Choroid plexus epithelial cell (primary cell): ENCODE results near the gene ANKRD29.

Source experiments
- DNase-seq: peaks from one replicate; pipeline ENCODE4 v3.0.0-alpha.2; 2010; ENCODE audit warnings: low read depth
- H3K4me3 ChIP-seq: 2 replicates; pipeline ENCODE4 v1.5.1; 2011; ENCODE audit warnings: low read depth, mild to moderate bottlenecking, control low read depth, low read length, moderate library complexity
- CTCF ChIP-seq: conservative IDR thresholded peaks from 2 replicates; pipeline ENCODE4 v1.5.1; 2011; ENCODE audit warnings: low read depth, mild to moderate bottlenecking, control low read depth, inconsistent platforms, low read length, moderate library complexity

Gene ANKRD29

DNA sequence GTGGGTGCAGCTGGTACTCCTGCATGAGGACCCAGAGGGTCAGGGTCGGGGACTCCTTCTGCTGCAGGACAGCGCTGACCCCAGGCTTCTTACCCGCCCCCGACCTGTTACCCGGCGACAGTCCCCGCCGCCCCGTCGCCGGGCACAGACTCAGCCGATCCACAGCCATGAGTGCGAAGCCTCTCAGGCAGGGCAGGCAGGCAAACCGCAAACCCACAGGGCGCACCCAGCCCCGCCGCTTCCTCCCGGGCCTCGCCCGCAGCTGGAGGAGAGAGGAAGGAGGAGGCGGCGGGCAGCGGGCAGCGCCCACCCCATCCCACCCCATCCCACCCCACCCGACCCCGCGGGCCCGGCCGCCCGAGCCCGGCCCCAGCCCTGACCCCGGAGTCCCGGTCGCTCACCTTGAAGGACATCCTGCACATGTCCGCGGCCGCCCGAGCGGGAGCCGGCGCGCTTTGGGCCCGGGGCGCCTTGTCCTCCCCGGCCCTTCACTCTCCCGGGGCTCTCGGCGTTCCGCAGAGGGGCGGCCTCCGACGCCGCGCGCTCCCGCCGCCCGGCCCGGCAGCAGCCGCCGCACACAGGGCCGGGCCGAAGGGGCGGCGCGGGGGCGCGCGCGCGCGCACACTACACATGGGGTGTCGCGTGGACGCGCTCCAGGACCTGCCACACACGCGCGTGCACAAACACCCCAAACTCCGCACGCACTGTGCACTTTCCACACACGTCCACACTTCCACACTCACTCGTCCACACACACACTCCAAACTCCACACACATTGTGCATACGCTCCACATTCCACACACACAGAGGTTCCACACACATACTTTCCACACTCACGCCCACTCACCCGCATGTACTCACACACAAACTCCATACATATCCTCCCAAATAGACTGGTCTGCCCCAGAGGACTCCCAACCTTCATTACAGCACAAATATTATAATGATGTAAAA is at the start of gene ANKRD29:
TSS of gene ANKRD29 (minus strand) at position 603 of the 955 bp plus-strand sequence. CDS start at position 422, 181 bp downstream.
- peak within 1 kb of the TSS; percentile 48 for H3K4me3 ChIP-seq
- TF ChIP-seq CTCF: no peak
- no peak for DNase-seq

GRCh38 chr18:23712445-23712844 is 49.7 kb upstream of the ANKRD29 start:
- no peak for TF ChIP-seq CTCF
- DNase-seq: no peak

DNA sequence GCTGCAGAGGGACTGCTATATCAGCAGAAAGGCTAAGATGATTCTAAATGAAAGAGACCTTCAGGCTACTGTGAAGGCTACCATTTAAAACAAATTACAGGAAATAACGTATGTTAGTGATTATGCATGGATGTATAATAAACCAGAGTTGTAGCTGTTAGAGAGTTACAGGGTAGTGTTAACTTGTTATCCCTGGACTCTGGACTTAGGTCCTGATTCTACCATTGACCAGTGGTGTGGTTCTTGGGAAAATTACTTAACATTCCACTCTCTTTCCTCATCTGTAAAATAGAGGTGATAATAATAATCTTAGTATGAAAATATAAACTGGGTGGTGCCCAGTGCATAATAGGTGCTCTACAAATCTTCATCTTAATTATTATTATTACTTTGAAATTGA is 48.7 kb upstream of the ANKRD29 start:
- DNase-seq: no peak
- H3K4me3 ChIP-seq: no peak overlapping the region
- no peak for TF ChIP-seq CTCF

More at GRCh38 chr18:23712445-23712844, 49.7 kb upstream of the ANKRD29 start:
- no peak overlapping the region for H3K4me3 ChIP-seq

GRCh38 chr18:23710946-23711345 is 48.2 kb upstream of the ANKRD29 start:
- DNase-seq: no peak
- no peak overlapping the region for H3K4me3 ChIP-seq
- no peak for TF ChIP-seq CTCF

DNA sequence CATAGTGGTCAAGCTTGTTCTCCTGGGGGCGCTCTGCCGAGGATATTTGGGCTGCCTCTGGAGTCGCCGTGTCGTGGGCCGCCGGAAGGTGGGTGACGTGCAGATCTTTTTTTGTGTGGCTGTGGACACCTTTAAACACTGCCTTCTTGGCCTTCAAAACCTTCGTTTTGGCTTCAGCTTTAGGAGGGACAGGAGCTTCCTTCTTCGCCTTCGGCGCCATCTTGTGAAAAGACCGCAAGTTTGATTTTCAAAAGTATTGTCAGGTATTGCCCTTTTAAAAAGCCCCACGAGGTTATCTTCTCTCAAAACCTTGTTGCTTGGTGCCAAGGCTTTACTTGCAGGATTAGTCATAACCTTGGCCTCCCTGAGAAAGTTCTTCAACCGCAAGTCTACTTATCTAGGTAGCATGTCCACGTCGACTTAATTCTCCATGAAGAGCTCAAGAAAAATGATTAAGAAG is 47.4 kb upstream of the ANKRD29 start:
- TF ChIP-seq CTCF: no peak

GRCh38 chr18:23706971-23707640 is 44.4 kb upstream of the ANKRD29 start:
- TF ChIP-seq CTCF: no peak
- no peak overlapping the region for H3K4me3 ChIP-seq
- DNase-seq: no peak

More for the DNA sequence above, 47.4 kb upstream of the ANKRD29 start:
- no peak overlapping the region for H3K4me3 ChIP-seq
- peak; percentile 56 for DNase-seq
